ENCODE measurements around the gene EPB41L4A.
"Not testable (repeated sequence)": the region's sequence is repeated elsewhere in the genome, so short reads cannot be mapped to it uniquely, and the experiment has no call there.

The EPB41L4A gene

GRCh38 chr5:112250551-112250950 is 168.5 kb downstream of the EPB41L4A start:
- DNase-seq: no peak

- no peak for DNase-seq
Observed at GRCh38 chr5:112248623-112249022, 170.5 kb downstream of the EPB41L4A start.

GRCh38 chr5:112247960-112248359 is 171.1 kb downstream of the EPB41L4A start:
- DNase-seq: no peak

GRCh38 chr5:112245656-112246055 is 173.4 kb downstream of the EPB41L4A start:
- no peak for DNase-seq

GRCh38 chr5:112239996-112240395 is 179.1 kb downstream of the EPB41L4A start:
- peak; percentile 7 for DNase-seq

DNA sequence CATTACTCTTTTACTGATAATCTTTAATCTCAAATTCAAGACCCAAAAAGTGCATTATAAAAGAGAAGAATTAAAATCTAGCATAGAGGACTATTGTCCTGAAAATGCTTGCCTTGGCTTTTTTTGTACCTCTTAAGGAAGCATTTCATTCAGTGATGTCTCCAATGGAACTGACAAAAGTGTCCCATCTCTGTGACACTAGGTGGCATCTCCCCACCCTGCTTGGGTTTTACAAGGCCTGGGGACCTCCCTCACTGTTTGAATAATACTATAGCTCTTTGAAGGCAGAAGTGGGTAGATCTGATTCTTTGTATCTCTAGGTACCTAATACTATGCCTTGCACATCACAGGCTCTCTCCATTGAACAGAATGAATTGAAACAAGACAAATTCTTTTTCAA is 180.6 kb downstream of the EPB41L4A start:
- no peak for DNase-seq

- no peak for DNase-seq
Observed at GRCh38 chr5:112237456-112237855, 181.6 kb downstream of the EPB41L4A start.

- DNase-seq: no peak
Observed at GRCh38 chr5:112234000-112234399, 185.1 kb downstream of the EPB41L4A start.

- DNase-seq: no peak
Observed at GRCh38 chr5:112232667-112233066, 186.4 kb downstream of the EPB41L4A start.

- no peak for DNase-seq
Observed at GRCh38 chr5:112230606-112231005, 188.5 kb downstream of the EPB41L4A start.

- peak; percentile 47 for DNase-seq
Observed at GRCh38 chr5:112228667-112229066, 190.4 kb downstream of the EPB41L4A start.

DNA sequence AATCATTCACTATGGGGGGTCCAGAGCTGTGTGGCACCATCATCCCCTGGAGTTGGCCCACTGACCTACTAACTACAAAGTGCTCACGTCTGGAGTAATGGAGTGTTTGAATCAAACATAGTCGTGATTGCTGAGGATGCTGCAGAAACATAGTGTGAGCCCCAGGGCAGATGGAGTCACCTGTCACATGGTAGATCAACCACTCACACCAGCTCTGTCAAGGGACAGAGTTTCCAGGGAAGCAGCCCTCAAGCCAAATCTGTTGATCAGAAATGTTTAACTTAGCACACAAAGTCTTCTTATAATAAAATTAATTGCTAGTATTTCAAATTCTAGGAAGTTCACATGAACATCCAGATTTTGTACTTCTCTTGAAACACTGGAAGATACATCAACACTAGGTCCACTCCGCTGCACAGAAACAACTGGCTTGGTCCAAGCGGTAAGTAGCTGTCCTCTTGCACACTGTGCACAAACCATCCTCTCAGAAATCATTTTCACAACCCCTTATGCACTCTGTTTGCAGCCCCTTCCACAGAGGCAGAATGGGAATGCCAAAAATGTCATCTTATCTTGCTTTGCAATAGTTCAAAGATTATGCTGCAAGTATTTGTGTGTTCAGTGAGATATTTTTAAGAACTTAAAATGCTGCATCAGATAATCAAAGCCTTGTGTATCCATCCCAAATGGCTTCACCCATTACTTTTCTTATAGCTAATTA is 191.0 kb downstream of the EPB41L4A start:
- DNase-seq: no peak

GRCh38 chr5:112226215-112226614 is 192.9 kb downstream of the EPB41L4A start:
- DNase-seq: no peak

- DNase-seq: not testable (repeated sequence)
Observed at GRCh38 chr5:112222997-112223396, 196.1 kb downstream of the EPB41L4A start.

DNA sequence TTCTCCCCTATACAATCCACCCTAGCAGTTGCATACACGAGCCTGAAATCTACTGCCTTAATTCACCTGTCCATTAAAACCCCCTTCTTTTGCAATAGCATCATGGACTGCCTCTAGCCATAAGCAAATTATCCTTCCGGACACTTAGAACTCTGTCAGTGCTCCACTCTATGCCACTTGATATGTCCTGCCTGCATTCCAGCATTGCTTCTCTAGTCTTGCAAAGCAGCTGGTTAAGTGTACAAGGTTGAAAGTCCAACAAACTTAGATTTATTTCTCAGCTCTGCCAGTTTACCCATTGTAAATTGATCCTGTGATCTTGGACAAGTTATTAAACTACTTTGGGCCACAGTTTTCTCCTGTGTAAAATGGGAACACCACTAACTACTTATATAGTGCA is 197.9 kb downstream of the EPB41L4A start:
- no peak for DNase-seq

- DNase-seq: no peak
Observed at GRCh38 chr5:112219000-112219399, 200.1 kb downstream of the EPB41L4A start.

DNA sequence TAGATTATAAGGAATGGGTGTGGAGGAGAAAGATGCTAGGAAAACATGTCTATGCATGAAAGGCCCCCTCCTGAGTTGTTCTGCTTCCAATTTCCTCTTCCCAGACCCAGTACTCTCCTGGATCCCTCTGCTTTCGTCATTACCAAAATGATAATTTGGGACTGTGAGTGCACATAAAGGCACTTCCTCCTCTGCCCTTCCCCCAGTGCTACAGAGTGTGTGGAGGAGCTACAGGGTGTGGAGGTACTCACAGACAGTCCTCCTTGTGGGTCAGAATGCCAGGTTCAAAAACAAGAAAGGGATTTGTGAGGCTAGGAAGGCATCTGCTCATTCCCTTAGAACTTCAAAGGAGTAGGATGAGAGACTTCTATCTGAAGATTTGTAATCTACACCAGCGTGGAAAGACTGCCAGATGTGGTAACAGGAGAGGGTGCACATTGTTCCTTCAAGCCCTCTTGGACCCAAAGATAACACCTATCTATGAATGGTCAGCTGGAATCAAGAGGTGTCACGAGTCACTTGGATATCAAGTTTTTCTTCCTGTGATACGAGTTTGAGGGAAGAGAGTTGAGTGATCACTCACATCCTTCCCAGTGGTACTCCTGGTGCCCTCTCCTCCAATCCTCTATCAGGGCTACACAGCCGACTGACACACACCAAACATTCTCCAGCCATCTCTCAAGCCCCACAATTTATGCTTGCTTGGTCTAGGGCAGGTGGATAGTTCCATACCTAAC is 201.1 kb downstream of the EPB41L4A start:
- no peak for DNase-seq

DNA sequence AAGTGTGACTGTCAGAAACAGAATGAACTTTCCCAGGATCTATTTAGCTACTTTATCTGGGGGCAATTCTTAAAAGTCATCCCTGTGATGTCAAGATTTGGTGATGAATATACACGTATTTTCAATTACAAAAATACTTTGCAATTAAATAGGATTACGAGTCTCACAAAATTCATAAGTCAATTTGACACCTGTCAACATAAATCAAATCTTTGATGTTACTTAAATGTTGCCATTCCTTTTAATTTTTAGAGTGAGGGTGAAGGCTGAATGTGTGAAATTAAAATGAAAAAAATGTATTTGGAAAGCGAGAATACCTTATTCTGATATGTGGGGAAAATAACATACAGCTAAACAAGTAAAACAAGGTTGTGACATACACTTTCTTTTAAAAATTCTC is 202.9 kb downstream of the EPB41L4A start:
- no peak for DNase-seq

- DNase-seq: peak; percentile 35
Observed at GRCh38 chr5:112210430-112211005, 208.6 kb downstream of the EPB41L4A start.

DNA sequence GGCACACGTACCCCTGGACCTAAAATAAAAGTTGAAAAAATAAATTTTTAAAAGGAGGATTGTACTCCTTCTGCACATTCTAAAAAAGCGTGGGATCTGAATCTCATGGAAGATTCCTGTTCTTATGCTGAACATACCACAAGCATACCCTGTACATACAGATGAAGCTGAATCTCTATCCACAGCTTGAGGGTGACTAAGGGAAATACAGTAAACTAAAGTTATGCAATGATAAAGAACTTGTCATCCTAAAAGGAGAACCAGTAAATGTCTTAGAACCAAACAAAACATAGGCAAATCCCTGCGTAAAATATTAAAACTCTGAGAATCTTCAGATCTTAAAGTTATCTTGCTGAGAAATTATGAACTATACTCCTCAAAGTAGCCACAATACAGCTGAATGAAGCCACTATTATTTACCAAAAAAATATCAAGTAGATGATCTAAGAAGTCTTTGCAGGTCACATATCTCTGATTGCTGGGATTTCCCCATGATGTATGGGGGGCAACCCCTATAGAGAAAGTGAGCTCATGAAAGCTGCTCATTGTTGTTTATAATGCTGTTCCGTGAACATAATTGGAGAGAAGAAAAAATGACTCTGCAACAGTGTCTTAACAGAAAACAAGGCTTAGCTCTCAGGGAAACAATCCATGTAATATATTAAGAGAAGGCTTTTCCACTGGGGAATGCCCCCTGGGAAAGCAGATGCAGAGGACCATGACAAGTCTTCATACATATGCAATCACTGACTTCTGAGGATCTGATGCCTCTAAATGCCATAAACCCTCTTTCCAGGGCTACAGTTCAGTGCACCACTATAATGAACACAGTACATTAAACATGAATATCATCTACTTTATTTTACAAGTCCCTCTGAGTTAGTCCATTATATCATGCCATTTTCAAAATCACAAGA is 210.1 kb downstream of the EPB41L4A start:
- no peak for DNase-seq

DNA sequence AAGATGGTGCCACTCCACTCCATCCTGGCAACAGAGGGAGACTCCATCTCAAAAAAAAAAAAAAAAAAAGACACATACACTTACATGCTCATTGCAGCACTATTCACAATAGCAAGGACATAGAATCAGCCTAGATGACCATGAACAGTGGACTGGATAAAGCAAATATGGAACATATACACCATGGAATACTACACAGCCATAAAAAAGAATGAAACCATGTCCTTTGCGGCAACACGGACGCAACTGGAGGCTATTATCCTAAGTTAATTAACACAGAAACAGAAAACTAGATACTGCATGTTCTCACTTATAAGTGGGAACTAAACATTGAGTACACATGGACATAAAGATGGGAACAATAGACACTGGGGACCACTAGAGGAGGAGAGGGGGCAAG is 210.9 kb downstream of the EPB41L4A start:
- DNase-seq: not testable (repeated sequence)

DNA sequence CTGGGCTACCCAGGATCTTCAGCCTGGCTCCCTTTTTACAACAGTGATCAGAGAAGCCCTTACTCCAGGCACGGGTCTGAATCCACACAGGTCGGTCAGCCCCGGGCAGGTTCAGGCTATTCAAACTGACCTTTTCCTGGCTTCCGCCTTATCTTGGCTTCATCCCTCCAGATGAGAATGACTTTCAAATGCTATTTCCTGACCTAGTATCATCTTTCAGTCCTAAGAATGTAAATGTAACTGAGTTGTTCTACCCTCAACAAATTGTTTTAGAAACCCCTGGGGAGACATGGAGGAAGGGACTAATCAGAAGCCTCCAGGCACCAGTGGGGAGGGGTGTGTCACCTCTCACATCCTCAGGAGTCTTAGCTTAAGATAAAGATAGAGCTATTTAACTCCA is 213.2 kb downstream of the EPB41L4A start:
- no peak for DNase-seq

DNA sequence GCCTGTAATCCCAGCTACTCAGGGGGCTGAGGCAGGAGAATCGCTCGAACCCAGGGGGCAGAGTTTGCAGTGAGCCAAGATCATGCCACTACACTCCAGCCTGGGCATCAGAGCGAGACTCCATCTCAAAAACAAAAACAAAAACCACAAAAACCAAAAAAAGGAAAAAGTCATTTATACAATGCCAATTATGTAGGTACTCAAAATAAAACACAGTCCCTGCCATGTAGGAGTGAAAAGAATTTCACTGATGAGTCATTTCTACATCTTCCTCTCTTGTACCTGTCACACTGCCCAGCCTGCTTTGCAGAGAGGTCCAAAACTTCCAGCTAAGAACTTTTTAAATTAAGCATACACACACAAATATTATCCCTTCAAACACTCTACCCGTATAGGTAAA is 215.8 kb downstream of the EPB41L4A start:
- DNase-seq: no peak

Measured in fibroblast of skin of scalp (primary cell).